ENCODE data around the gene SOD3. TPM values are rescaled to one million over a fixed set of nuclear protein-coding genes. Genes with fewer than 3 reads are reported as not detected.

The SOD3 gene
- total RNA-seq, 3 donors from 2014 or later (not counting 1 experiment from before 2014, with no cell fraction given): not detected

- H3K36me3 Mint-ChIP-seq: no peaks in the 10 kb centered on the region
- 78% methylated on average over 6 of the region's 6 CpGs for WGBS (ENCODE audit: insufficient coverage)
- ATAC-seq (no peak), DNase-seq (no peak)
- Histone ChIP-seq H3K4me3 (ENCODE audit: low read length) (no peak overlapping the region), H3K4me1 (ENCODE audit: control insufficient read depth, insufficient read depth, low read length) (no peaks in the 10 kb centered on the region), H3K36me3 (ENCODE audit: control insufficient read depth, insufficient read depth, low read length) (no peaks in the 10 kb centered on the region), H3K9me3 (ENCODE audit: control insufficient read depth, insufficient read depth, low read length) (no peaks in the 10 kb centered on the region), H3K27ac (ENCODE audit: low read length) (no peak overlapping the region), H3K27me3 (ENCODE audit: control insufficient read depth, insufficient read depth, low read length) (no peaks in the 10 kb centered on the region)
- no peak overlapping the region for H3K27ac Mint-ChIP-seq
- no peak for TF ChIP-seq CTCF (IDR thresholded peaks at IDR 0.05)
- H3K4me3 Mint-ChIP-seq: no peak overlapping the region
- intact Hi-C loops (cut with micrococcal nuclease): no loop called here
- peaks cover 2 to 3% of the 10 kb centered on the region in 2 donors for H3K9me3 Mint-ChIP-seq
- H3K27me3 Mint-ChIP-seq (ENCODE audit: low read depth in 2 of 2): peaks cover 0 to 3% of the 10 kb centered on the region in 2 donors
- no peaks in the 10 kb centered on the region for H3K4me1 Mint-ChIP-seq
Measured at GRCh38 chr4:24810871-24811631, 15.7 kb downstream of the SOD3 start.

- ATAC-seq: no peak
- intact Hi-C loops (cut with micrococcal nuclease): no loop called here
- H3K27me3 Mint-ChIP-seq (ENCODE audit: low read depth in 2 of 2): peaks cover 0 to 3% of the 10 kb centered on the region in 2 donors
- no peak overlapping the region for H3K27ac Mint-ChIP-seq
- H3K4me3 Mint-ChIP-seq: no peak overlapping the region
- WGBS (ENCODE audit: insufficient coverage): 79% methylated on average over 2 of the region's 2 CpGs
- Histone ChIP-seq H3K4me1 (ENCODE audit: control insufficient read depth, insufficient read depth, low read length) (no peaks in the 10 kb centered on the region), H3K36me3 (ENCODE audit: control insufficient read depth, insufficient read depth, low read length) (no peaks in the 10 kb centered on the region), H3K27me3 (ENCODE audit: control insufficient read depth, insufficient read depth, low read length) (no peaks in the 10 kb centered on the region), H3K9me3 (ENCODE audit: control insufficient read depth, insufficient read depth, low read length) (no peaks in the 10 kb centered on the region), H3K4me3 (ENCODE audit: low read length) (no peak overlapping the region), H3K27ac (ENCODE audit: low read length) (no peak overlapping the region)
- peaks cover 3 to 4% of the 10 kb centered on the region in 2 donors for H3K9me3 Mint-ChIP-seq
- no peaks in the 10 kb centered on the region for H3K4me1 Mint-ChIP-seq
- no peak for DNase-seq
- TF ChIP-seq CTCF (IDR thresholded peaks at IDR 0.05): no peak
- no peaks in the 10 kb centered on the region for H3K36me3 Mint-ChIP-seq
Measured at GRCh38 chr4:24813732-24814131, 18.4 kb downstream of the SOD3 start.

- Histone ChIP-seq H3K4me1 (ENCODE audit: control insufficient read depth, insufficient read depth, low read length) (no peaks in the 10 kb centered on the region), H3K27ac (ENCODE audit: low read length) (no peak overlapping the region), H3K9me3 (ENCODE audit: control insufficient read depth, insufficient read depth, low read length) (no peaks in the 10 kb centered on the region), H3K27me3 (ENCODE audit: control insufficient read depth, insufficient read depth, low read length) (no peaks in the 10 kb centered on the region), H3K36me3 (ENCODE audit: control insufficient read depth, insufficient read depth, low read length) (no peaks in the 10 kb centered on the region), H3K4me3 (ENCODE audit: low read length) (no peak overlapping the region)
- H3K27ac Mint-ChIP-seq: no peak overlapping the region
- H3K4me3 Mint-ChIP-seq: no peak overlapping the region
- no peaks in the 10 kb centered on the region for H3K4me1 Mint-ChIP-seq
- TF ChIP-seq CTCF (IDR thresholded peaks at IDR 0.05): no peak
- peaks cover 3 to 4% of the 10 kb centered on the region in 2 donors for H3K9me3 Mint-ChIP-seq
- no peak for DNase-seq
- no peak for ATAC-seq
- 87% methylated on average over 18 of the region's 18 CpGs for WGBS (ENCODE audit: insufficient coverage)
- intact Hi-C loops (cut with micrococcal nuclease): no loop called here
- peaks cover 0 to 3% of the 10 kb centered on the region in 2 donors for H3K27me3 Mint-ChIP-seq (ENCODE audit: low read depth in 2 of 2)
- H3K36me3 Mint-ChIP-seq: no peaks in the 10 kb centered on the region
Measured at GRCh38 chr4:24816797-24817196, 21.4 kb downstream of the SOD3 start.

GRCh38 chr4:24820541-24820940 is 25.2 kb downstream of the SOD3 start:
- H3K27ac Mint-ChIP-seq: no peak overlapping the region
- no peaks in the 10 kb centered on the region for H3K36me3 ChIP-seq (ENCODE audit: control insufficient read depth, insufficient read depth, low read length)
- H3K9me3 Mint-ChIP-seq: peaks cover 0 to 2% of the 10 kb centered on the region in 2 donors
- no peaks in the 10 kb centered on the region for H3K36me3 Mint-ChIP-seq
- intact Hi-C loops (cut with micrococcal nuclease): no loop called here
- H3K4me3 Mint-ChIP-seq: no peak overlapping the region
- no peaks in the 10 kb centered on the region for H3K4me1 Mint-ChIP-seq
- H3K27me3 ChIP-seq (ENCODE audit: control insufficient read depth, insufficient read depth, low read length): no peaks in the 10 kb centered on the region
- no peak overlapping the region for H3K4me3 ChIP-seq (ENCODE audit: low read length)
- TF ChIP-seq CTCF (IDR thresholded peaks at IDR 0.05): no peak
- H3K27me3 Mint-ChIP-seq (ENCODE audit: low read depth in 2 of 2): no peaks in the 10 kb centered on the region
- ATAC-seq (no peak), DNase-seq (no peak)
- H3K27ac ChIP-seq (ENCODE audit: low read length): no peak overlapping the region
- H3K9me3 ChIP-seq (ENCODE audit: control insufficient read depth, insufficient read depth, low read length): no peaks in the 10 kb centered on the region
- no peaks in the 10 kb centered on the region for H3K4me1 ChIP-seq (ENCODE audit: control insufficient read depth, insufficient read depth, low read length)

Data from natural killer cell (primary cell).